Measurements from ENCODE around the gene GRAMD1B. TPM values are rescaled to one million over a fixed set of nuclear protein-coding genes. Genes with fewer than 3 reads are reported as not detected.
"Not testable (repeated sequence)": the region's sequence is repeated elsewhere in the genome, so short reads cannot be mapped to it uniquely, and the experiment has no call there.

Gene GRAMD1B
- total RNA-seq, 3 donors from 2014 or later (not counting 1 experiment from before 2014, with no cell fraction given) = 5.9 to 10.3 (median 8.8) TPM

DNA sequence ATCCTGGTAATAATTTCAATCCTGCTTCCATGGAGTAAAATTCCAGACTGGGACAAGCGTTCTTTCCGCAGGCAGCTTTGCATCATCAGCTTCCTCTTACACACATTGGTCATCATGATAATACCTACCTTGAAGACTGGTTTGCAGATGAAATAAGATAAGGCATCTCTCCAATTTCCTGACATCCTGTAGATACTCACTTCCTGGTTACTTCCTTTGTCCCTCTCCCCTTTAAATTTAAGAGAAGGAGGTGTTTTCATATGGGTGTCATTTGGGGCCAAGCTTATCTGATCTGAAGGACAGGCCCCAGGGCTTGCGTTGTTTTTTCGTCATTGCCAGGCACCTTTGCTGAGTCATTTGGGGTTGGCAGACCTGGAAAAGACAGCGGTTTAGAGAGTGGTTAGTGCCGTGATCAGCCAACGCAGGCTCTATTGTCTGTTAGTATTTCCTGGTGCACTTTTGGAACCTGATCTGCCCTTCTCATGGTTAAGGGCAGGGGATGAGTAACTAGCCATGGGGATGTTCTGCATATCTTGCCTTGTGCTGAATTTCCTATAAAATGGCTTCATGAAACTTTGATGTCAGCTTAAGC lies 24.1 kb downstream of the GRAMD1B start:
- ATAC-seq (peak; percentile 65 to 69 (median 66)), DNase-seq (peak in 1 of 2 donors; percentile 75)
- no peaks in the 10 kb centered on the region for H3K36me3 ChIP-seq (ENCODE audit: control insufficient read depth, insufficient read depth, low read length)
- H3K4me1 ChIP-seq (ENCODE audit: control insufficient read depth, insufficient read depth, low read length) = peaks cover 51% of the 10 kb centered on the region
- no peaks in the 10 kb centered on the region for H3K9me3 Mint-ChIP-seq
- TF ChIP-seq, protein P1, sequence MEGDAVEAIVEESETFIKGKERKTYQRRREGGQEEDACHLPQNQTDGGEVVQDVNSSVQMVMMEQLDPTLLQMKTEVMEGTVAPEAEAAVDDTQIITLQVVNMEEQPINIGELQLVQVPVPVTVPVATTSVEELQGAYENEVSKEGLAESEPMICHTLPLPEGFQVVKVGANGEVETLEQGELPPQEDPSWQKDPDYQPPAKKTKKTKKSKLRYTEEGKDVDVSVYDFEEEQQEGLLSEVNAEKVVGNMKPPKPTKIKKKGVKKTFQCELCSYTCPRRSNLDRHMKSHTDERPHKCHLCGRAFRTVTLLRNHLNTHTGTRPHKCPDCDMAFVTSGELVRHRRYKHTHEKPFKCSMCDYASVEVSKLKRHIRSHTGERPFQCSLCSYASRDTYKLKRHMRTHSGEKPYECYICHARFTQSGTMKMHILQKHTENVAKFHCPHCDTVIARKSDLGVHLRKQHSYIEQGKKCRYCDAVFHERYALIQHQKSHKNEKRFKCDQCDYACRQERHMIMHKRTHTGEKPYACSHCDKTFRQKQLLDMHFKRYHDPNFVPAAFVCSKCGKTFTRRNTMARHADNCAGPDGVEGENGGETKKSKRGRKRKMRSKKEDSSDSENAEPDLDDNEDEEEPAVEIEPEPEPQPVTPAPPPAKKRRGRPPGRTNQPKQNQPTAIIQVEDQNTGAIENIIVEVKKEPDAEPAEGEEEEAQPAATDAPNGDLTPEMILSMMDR (IDR thresholded peaks at IDR 0.05) = no peak
- H3K27me3 Mint-ChIP-seq (ENCODE audit: low read depth in 2 of 2) = no peaks in the 10 kb centered on the region
- H3K9me3 ChIP-seq (ENCODE audit: control insufficient read depth, insufficient read depth, low read length) = no peaks in the 10 kb centered on the region
- H3K27me3 ChIP-seq (ENCODE audit: control insufficient read depth, insufficient read depth, low read length) = no peaks in the 10 kb centered on the region
- WGBS (ENCODE audit: insufficient coverage) = 34% methylated on average over 7 of the region's 7 CpGs
- H3K4me3 ChIP-seq (ENCODE audit: low read length) = no peak overlapping the region
- no peaks in the 10 kb centered on the region for H3K36me3 Mint-ChIP-seq
- intact Hi-C loops (cut with micrococcal nuclease) = no loop called here
- H3K4me3 Mint-ChIP-seq = no peak overlapping the region
- peaks cover 23 to 31% of the 10 kb centered on the region in 2 donors for H3K4me1 Mint-ChIP-seq
- H3K27ac Mint-ChIP-seq = peak overlapping the region; percentile 56 to 78
- H3K27ac ChIP-seq (ENCODE audit: low read length) = peak overlapping the region; percentile 40

DNA sequence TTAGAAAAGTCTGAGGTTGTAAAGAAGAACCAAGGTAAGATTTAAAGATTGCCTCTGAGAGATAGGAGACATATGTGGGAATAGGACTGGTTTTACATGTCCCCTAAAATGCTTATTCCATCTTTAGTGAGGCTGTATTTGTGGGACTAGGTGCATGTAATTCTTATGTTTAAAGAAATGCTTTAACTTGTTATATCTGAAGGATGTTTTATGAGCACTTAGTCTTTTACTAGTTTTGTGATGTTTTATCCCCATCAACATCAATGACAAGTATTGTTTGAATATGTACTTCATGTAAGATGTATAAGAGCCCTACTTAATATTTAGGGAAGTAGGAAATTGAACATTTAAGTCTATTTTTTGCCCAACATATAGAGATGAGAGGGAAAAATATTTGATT lies 24.7 kb downstream of the GRAMD1B start:
- no peak overlapping the region for H3K27ac ChIP-seq (ENCODE audit: low read length)
- H3K4me3 ChIP-seq (ENCODE audit: low read length) = no peak overlapping the region
- H3K36me3 ChIP-seq (ENCODE audit: control insufficient read depth, insufficient read depth, low read length) = no peaks in the 10 kb centered on the region

DNA sequence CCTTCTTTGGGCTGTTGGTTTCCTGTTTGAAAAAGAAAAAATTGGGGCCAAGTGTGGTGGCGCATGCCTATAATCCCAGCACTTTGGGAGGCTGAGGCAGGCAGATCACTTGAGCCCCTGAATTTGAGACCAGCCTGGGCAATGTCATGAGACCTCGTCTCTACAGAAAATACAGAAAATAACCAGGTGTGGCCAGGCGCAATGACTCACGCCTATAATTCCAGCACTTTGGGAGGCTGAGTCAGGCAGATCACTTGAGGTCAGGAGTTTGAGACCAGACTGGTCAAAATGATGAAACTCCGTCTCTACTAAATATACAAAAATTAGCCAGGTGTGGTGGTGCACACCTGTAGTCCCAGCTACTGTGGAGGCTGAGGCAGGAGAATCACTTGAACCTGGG lies 26.4 kb downstream of the GRAMD1B start:
- H3K27me3 Mint-ChIP-seq (ENCODE audit: low read depth in 2 of 2); H3K27me3 ChIP-seq (ENCODE audit: control insufficient read depth, insufficient read depth, low read length); H3K4me3 Mint-ChIP-seq; H3K36me3 Mint-ChIP-seq; H3K9me3 Mint-ChIP-seq; H3K4me3 ChIP-seq (ENCODE audit: low read length); H3K36me3 ChIP-seq (ENCODE audit: control insufficient read depth, insufficient read depth, low read length); intact Hi-C loops (cut with micrococcal nuclease); H3K27ac ChIP-seq (ENCODE audit: low read length); H3K9me3 ChIP-seq (ENCODE audit: control insufficient read depth, insufficient read depth, low read length); DNase-seq: not testable (repeated sequence)
- WGBS (ENCODE audit: insufficient coverage) = 81% methylated on average over 4 of the region's 5 CpGs
- H3K4me1 Mint-ChIP-seq = peaks cover 23 to 31% of the 10 kb centered on the region in 2 donors
- H3K27ac Mint-ChIP-seq = peak overlapping the region; percentile 65 to 73
- H3K4me1 ChIP-seq (ENCODE audit: control insufficient read depth, insufficient read depth, low read length) = peaks cover 51% of the 10 kb centered on the region
- ATAC-seq = peak in 1 of 3 donors; percentile 13

More for the DNA sequence above, 24.7 kb downstream of the GRAMD1B start:
- H3K27me3 Mint-ChIP-seq (ENCODE audit: low read depth in 2 of 2) = no peaks in the 10 kb centered on the region
- TF ChIP-seq, protein P1 (IDR thresholded peaks at IDR 0.05) = no peak
- H3K36me3 Mint-ChIP-seq = no peaks in the 10 kb centered on the region
- ATAC-seq (no peak), DNase-seq (no peak)
- no peaks in the 10 kb centered on the region for H3K27me3 ChIP-seq (ENCODE audit: control insufficient read depth, insufficient read depth, low read length)
- no peaks in the 10 kb centered on the region for H3K9me3 ChIP-seq (ENCODE audit: control insufficient read depth, insufficient read depth, low read length)
- H3K4me1 Mint-ChIP-seq = peaks cover 23 to 31% of the 10 kb centered on the region in 2 donors
- H3K4me3 Mint-ChIP-seq = no peak overlapping the region
- peak overlapping the region; percentile 56 to 78 for H3K27ac Mint-ChIP-seq
- H3K9me3 Mint-ChIP-seq = no peaks in the 10 kb centered on the region
- peaks cover 51% of the 10 kb centered on the region for H3K4me1 ChIP-seq (ENCODE audit: control insufficient read depth, insufficient read depth, low read length)
- intact Hi-C loops (cut with micrococcal nuclease) = no loop called here

DNA sequence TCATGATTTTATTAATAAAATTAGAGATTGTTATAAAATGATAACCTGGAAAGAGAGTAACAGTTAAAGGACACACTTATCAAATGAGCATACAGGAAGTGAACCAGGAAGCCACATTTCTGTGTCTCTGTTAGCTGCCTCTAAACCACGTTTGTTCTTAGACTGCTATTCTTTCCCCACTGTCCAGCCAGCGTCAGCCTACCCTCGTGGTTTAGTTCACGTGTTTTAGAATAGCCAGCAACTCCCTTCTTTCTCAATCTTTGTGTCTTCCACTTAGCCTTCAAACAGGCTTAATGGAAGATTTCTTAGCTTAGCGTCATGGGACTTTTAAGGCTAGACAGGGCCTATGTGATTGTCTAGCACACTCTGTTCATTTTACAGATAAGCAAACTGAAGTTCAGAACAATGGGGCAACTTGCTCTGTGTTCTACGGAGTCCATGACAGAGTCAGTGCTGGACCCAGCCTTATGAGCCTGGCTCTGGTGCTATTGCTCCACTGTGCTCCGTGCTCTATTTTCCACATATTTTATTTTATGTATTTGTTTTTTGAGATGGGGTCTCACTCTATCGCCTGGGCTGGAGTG lies 27.2 kb downstream of the GRAMD1B start:
- H3K36me3 Mint-ChIP-seq = no peaks in the 10 kb centered on the region
- WGBS (ENCODE audit: insufficient coverage) = 30% methylated on average over 7 of the region's 8 CpGs
- peaks cover 23 to 31% of the 10 kb centered on the region in 2 donors for H3K4me1 Mint-ChIP-seq
- no peaks in the 10 kb centered on the region for H3K9me3 Mint-ChIP-seq
- intact Hi-C loops (cut with micrococcal nuclease) = no loop called here
- no peaks in the 10 kb centered on the region for H3K36me3 ChIP-seq (ENCODE audit: control insufficient read depth, insufficient read depth, low read length)
- ATAC-seq = peak; percentile 62 to 81 (median 76)
- TF ChIP-seq, protein P1 (IDR thresholded peaks at IDR 0.05) = no peak
- H3K4me3 ChIP-seq (ENCODE audit: low read length) = no peak overlapping the region
- H3K27ac Mint-ChIP-seq = peak overlapping the region; percentile 65 to 73
- no peaks in the 10 kb centered on the region for H3K27me3 Mint-ChIP-seq (ENCODE audit: low read depth in 2 of 2)
- peak in 1 of 2 donors; percentile 56 for DNase-seq
- peak overlapping the region; percentile 50 for H3K27ac ChIP-seq (ENCODE audit: low read length)
- no peaks in the 10 kb centered on the region for H3K27me3 ChIP-seq (ENCODE audit: control insufficient read depth, insufficient read depth, low read length)
- H3K9me3 ChIP-seq (ENCODE audit: control insufficient read depth, insufficient read depth, low read length) = no peaks in the 10 kb centered on the region
- H3K4me3 Mint-ChIP-seq = peak overlapping the region; percentile 6
- H3K4me1 ChIP-seq (ENCODE audit: control insufficient read depth, insufficient read depth, low read length) = peaks cover 47% of the 10 kb centered on the region
